Activated CD4-positive, alpha-beta memory T cell treated with anti-CD3 and anti-CD28 coated beads, Interleukin-2, amount 10 ng/mL, durations not matched to agents 7 days and 5 days (primary cell): Measurements from ENCODE around the gene C10orf143. TPM values are rescaled to one million over a fixed set of nuclear protein-coding genes. Genes with fewer than 3 reads are reported as not detected.
"Not testable (repeated sequence)": the region's sequence is repeated elsewhere in the genome, so short reads cannot be mapped to it uniquely, and the experiment has no call there.

Experiments
- CTCF ChIA-PET: fragments of 350-600 bp; sonication (Branson Sonifier 250); formaldehyde crosslinking; loops from one replicate; lab custom pipeline; 2021; ENCODE audit warnings: antibody characterized with exemption, inconsistent platforms; lab: Charles Lee
- POLR2A ChIA-PET: fragments of 350-600 bp; sonication (Branson Sonifier 250); formaldehyde crosslinking; loops from one replicate; lab custom pipeline; 2021; ENCODE audit warnings: antibody characterized with exemption; lab: Charles Lee
- DNase-seq: peaks from one replicate; pipeline ENCODE4 v3.0.0-alpha.2; 2020
- H3K27ac Mint-ChIP-seq: one replicate; pipeline ENCODE4 v1.8.0; 2021; ENCODE audit warnings: mild to moderate bottlenecking, mixed read lengths
- H3K27me3 Mint-ChIP-seq: one replicate; pipeline ENCODE4 v1.8.0; 2021; ENCODE audit warnings: mixed read lengths
- H3K36me3 Mint-ChIP-seq: one replicate; pipeline ENCODE4 v1.8.0; 2021; ENCODE audit warnings: low read depth, mixed read lengths
- H3K4me1 Mint-ChIP-seq: one replicate; pipeline ENCODE4 v1.8.0; 2021; ENCODE audit warnings: mixed read lengths
- H3K4me3 Mint-ChIP-seq: one replicate; pipeline ENCODE4 v1.8.0; 2021; ENCODE audit warnings: mild to moderate bottlenecking, mixed read lengths
- H3K9me3 Mint-ChIP-seq: one replicate; pipeline ENCODE4 v1.8.0; 2021; ENCODE audit warnings: mixed read lengths
- total RNA-seq, 2 experiments: library from RNA; stranded (reverse); gene quantifications; one replicate each; pipeline ENCODE4 v1.2.3, GENCODE V29; 2021

Gene C10orf143
- total RNA-seq, 2 experiments from 2014 or later, result 2.5 TPM

- ChIA-PET POLR2A (no interaction called here), CTCF (no interaction called here)
- no peaks in the 10 kb centered on the region for H3K4me1 Mint-ChIP-seq
- no peak for DNase-seq
- no peaks in the 10 kb centered on the region for H3K9me3 Mint-ChIP-seq
- no peak overlapping the region for H3K4me3 Mint-ChIP-seq
- no peak overlapping the region for H3K27ac Mint-ChIP-seq
- H3K36me3 Mint-ChIP-seq, result no peaks in the 10 kb centered on the region
- peaks cover 8% of the 10 kb centered on the region for H3K27me3 Mint-ChIP-seq
Observed at GRCh38 chr10:130038611-130039109, 72.0 kb downstream of the C10orf143 start.

- H3K27ac Mint-ChIP-seq, result no peak overlapping the region
- H3K27me3 Mint-ChIP-seq, result peaks cover 5% of the 10 kb centered on the region
Observed at GRCh38 chr10:130038019-130038555, 72.5 kb downstream of the C10orf143 start.

GRCh38 chr10:130037169-130037661, 73.4 kb downstream of the C10orf143 start:
- no peak overlapping the region for H3K4me3 Mint-ChIP-seq
- no peak for DNase-seq
- H3K36me3 Mint-ChIP-seq, result no peaks in the 10 kb centered on the region

More at GRCh38 chr10:130038019-130038555, 72.5 kb downstream of the C10orf143 start:
- Mint-ChIP-seq H3K4me1 (no peaks in the 10 kb centered on the region), H3K4me3 (no peak overlapping the region), H3K36me3 (no peaks in the 10 kb centered on the region), H3K9me3 (no peaks in the 10 kb centered on the region)
- DNase-seq, result no peak
- CTCF ChIA-PET, result no interaction called here
- POLR2A ChIA-PET, result no interaction called here

GRCh38 chr10:130036296-130037065, 74.1 kb downstream of the C10orf143 start:
- Mint-ChIP-seq H3K27me3 (peaks cover 8% of the 10 kb centered on the region), H3K36me3 (no peaks in the 10 kb centered on the region), H3K4me1 (no peaks in the 10 kb centered on the region), H3K9me3 (no peaks in the 10 kb centered on the region), H3K27ac (no peak overlapping the region), H3K4me3 (no peak overlapping the region)
- POLR2A ChIA-PET, result no interaction called here
- no peak for DNase-seq
- CTCF ChIA-PET, result no interaction called here

More at GRCh38 chr10:130037169-130037661, 73.4 kb downstream of the C10orf143 start:
- peaks cover 5% of the 10 kb centered on the region for H3K27me3 Mint-ChIP-seq
- no peaks in the 10 kb centered on the region for H3K9me3 Mint-ChIP-seq
- POLR2A ChIA-PET, result no interaction called here
- H3K4me1 Mint-ChIP-seq, result no peaks in the 10 kb centered on the region
- H3K27ac Mint-ChIP-seq, result no peak overlapping the region
- CTCF ChIA-PET, result no interaction called here

GRCh38 chr10:130029209-130029608, 81.4 kb downstream of the C10orf143 start:
- Mint-ChIP-seq H3K27me3 (peaks cover 7% of the 10 kb centered on the region), H3K27ac (no peak overlapping the region), H3K36me3 (no peaks in the 10 kb centered on the region), H3K4me3 (no peak overlapping the region), H3K4me1 (no peaks in the 10 kb centered on the region), H3K9me3 (no peaks in the 10 kb centered on the region)
- ChIA-PET POLR2A (no interaction called here), CTCF (no interaction called here)
- DNase-seq, result no peak

GRCh38 chr10:130028465-130028819, 82.2 kb downstream of the C10orf143 start:
- peaks cover 4% of the 10 kb centered on the region for H3K27me3 Mint-ChIP-seq
- no peaks in the 10 kb centered on the region for H3K4me1 Mint-ChIP-seq
- ChIA-PET POLR2A (no interaction called here), CTCF (no interaction called here)
- no peaks in the 10 kb centered on the region for H3K9me3 Mint-ChIP-seq
- H3K4me3 Mint-ChIP-seq, result no peak overlapping the region
- DNase-seq, result no peak
- H3K36me3 Mint-ChIP-seq, result no peaks in the 10 kb centered on the region
- no peak overlapping the region for H3K27ac Mint-ChIP-seq

GRCh38 chr10:130027716-130028464, 82.7 kb downstream of the C10orf143 start:
- Mint-ChIP-seq H3K27ac (no peak overlapping the region), H3K27me3 (peaks cover 4% of the 10 kb centered on the region), H3K9me3 (no peaks in the 10 kb centered on the region), H3K36me3 (no peaks in the 10 kb centered on the region), H3K4me1 (no peaks in the 10 kb centered on the region), H3K4me3 (no peak overlapping the region)
- ChIA-PET CTCF (no interaction called here), POLR2A (no interaction called here)
- no peak for DNase-seq

GRCh38 chr10:130026670-130027456, 83.8 kb downstream of the C10orf143 start:
- Mint-ChIP-seq H3K4me1 (no peaks in the 10 kb centered on the region), H3K27me3 (peaks cover 4% of the 10 kb centered on the region), H3K27ac (no peak overlapping the region), H3K4me3 (no peak overlapping the region), H3K36me3 (no peaks in the 10 kb centered on the region), H3K9me3 (no peaks in the 10 kb centered on the region)
- ChIA-PET POLR2A (no interaction called here), CTCF (no interaction called here)
- DNase-seq, result no peak

GRCh38 chr10:130025811-130026485, 84.7 kb downstream of the C10orf143 start:
- ChIA-PET POLR2A (no interaction called here), CTCF (no interaction called here)
- no peak for DNase-seq
- Mint-ChIP-seq H3K27me3 (no peaks in the 10 kb centered on the region), H3K4me3 (no peak overlapping the region), H3K9me3 (no peaks in the 10 kb centered on the region), H3K4me1 (no peaks in the 10 kb centered on the region), H3K36me3 (no peaks in the 10 kb centered on the region), H3K27ac (no peak overlapping the region)

- no peak overlapping the region for H3K4me3 Mint-ChIP-seq
- no peaks in the 10 kb centered on the region for H3K27me3 Mint-ChIP-seq
- H3K4me1 Mint-ChIP-seq, result no peaks in the 10 kb centered on the region
- H3K27ac Mint-ChIP-seq, result no peak overlapping the region
- CTCF ChIA-PET, result no interaction called here
- H3K9me3 Mint-ChIP-seq, result no peaks in the 10 kb centered on the region
- H3K36me3 Mint-ChIP-seq, result no peaks in the 10 kb centered on the region
- no peak for DNase-seq
- POLR2A ChIA-PET, result no interaction called here
Observed at GRCh38 chr10:130025326-130025725, 85.3 kb downstream of the C10orf143 start.

GRCh38 chr10:130024779-130025325, 85.8 kb downstream of the C10orf143 start:
- H3K27me3 Mint-ChIP-seq, result no peaks in the 10 kb centered on the region
- no peaks in the 10 kb centered on the region for H3K4me1 Mint-ChIP-seq

GRCh38 chr10:130024326-130024725, 86.3 kb downstream of the C10orf143 start:
- not testable (repeated sequence) for H3K27ac Mint-ChIP-seq

More at GRCh38 chr10:130024779-130025325, 85.8 kb downstream of the C10orf143 start:
- no peak overlapping the region for H3K4me3 Mint-ChIP-seq
- no peaks in the 10 kb centered on the region for H3K36me3 Mint-ChIP-seq
- no peaks in the 10 kb centered on the region for H3K9me3 Mint-ChIP-seq
- no peak overlapping the region for H3K27ac Mint-ChIP-seq
- CTCF ChIA-PET, result no interaction called here
- DNase-seq, result no peak
- POLR2A ChIA-PET, result no interaction called here

More at GRCh38 chr10:130024326-130024725, 86.3 kb downstream of the C10orf143 start:
- H3K27me3 Mint-ChIP-seq, H3K36me3 Mint-ChIP-seq, H3K4me3 Mint-ChIP-seq, H3K4me1 Mint-ChIP-seq, CTCF ChIA-PET, POLR2A ChIA-PET, DNase-seq, H3K9me3 Mint-ChIP-seq: not testable (repeated sequence)
